ENCODE results near the gene YWHAB. TPM values are rescaled to one million over a fixed set of nuclear protein-coding genes. Genes with fewer than 3 reads are reported as not detected.
"Not testable (repeated sequence)": the region's sequence is repeated elsewhere in the genome, so short reads cannot be mapped to it uniquely, and the experiment has no call there.

Gene YWHAB
- total RNA-seq, 1 donor from 2014 or later = 137 TPM

GRCh38 chr20:44869471-44869870 is 16.0 kb upstream of the YWHAB start:
- no peak for DNase-seq

GRCh38 chr20:44882360-44882759 is 3.1 kb upstream of the YWHAB start:
- not testable (repeated sequence) for DNase-seq

- DNase-seq = no peak
Measured at GRCh38 chr20:44883214-44883902, 2.1 kb upstream of the YWHAB start.

GRCh38 chr20:44884907-44885391 is 556 bp upstream of the YWHAB start:
- DNase-seq = no peak

GRCh38 chr20:44886266-44886651 is 754 bp downstream of the YWHAB start:
- DNase-seq = peak; percentile 25

GRCh38 chr20:44886828-44887227 is 1.3 kb downstream of the YWHAB start:
- DNase-seq = no peak

GRCh38 chr20:44887466-44887865 is 2.0 kb downstream of the YWHAB start:
- no peak for DNase-seq

GRCh38 chr20:44888226-44889103 is 3.0 kb downstream of the YWHAB start:
- peak; percentile 48 for DNase-seq

- DNase-seq = no peak
Measured at GRCh38 chr20:44891826-44892225, 6.3 kb downstream of the YWHAB start.

- DNase-seq = no peak
Measured at GRCh38 chr20:44894959-44895358, 9.5 kb downstream of the YWHAB start.

- DNase-seq = no peak
Measured at GRCh38 chr20:44896583-44896982, 11.1 kb downstream of the YWHAB start.

- DNase-seq = no peak
Measured at GRCh38 chr20:44897133-44897532, 11.6 kb downstream of the YWHAB start.

- DNase-seq = peak; percentile 50
Measured at GRCh38 chr20:44900231-44900854, 14.8 kb downstream of the YWHAB start.

GRCh38 chr20:44901974-44902373 is 16.5 kb downstream of the YWHAB start:
- DNase-seq = peak; percentile 44

GRCh38 chr20:44904377-44904776 is 18.9 kb downstream of the YWHAB start:
- no peak for DNase-seq

GRCh38 chr20:44908987-44909871 is 23.7 kb downstream of the YWHAB start:
- DNase-seq = peak; percentile 19

- DNase-seq = peak; percentile 51
Measured at GRCh38 chr20:44909872-44910689, 24.6 kb downstream of the YWHAB start, which contains the start of gene PABPC1L. Gene PABPC1L (plus strand): TSS chr20:44910060. CDS start chr20:44910144, 84 bp downstream.

- DNase-seq = no peak
Measured at GRCh38 chr20:44910690-44911262, 25.3 kb downstream of the YWHAB start.

- peak; percentile 74 for DNase-seq
Measured at GRCh38 chr20:44911264-44911921, 25.9 kb downstream of the YWHAB start.

GRCh38 chr20:44912189-44912588 is 26.7 kb downstream of the YWHAB start:
- no peak for DNase-seq

All from dermis blood vessel endothelial cell (primary cell).